LNCaP clone FGC (cell line): ENCODE measurements around the gene FZD2.
"Not testable (repeated sequence)": the region's sequence is repeated elsewhere in the genome, so short reads cannot be mapped to it uniquely, and the experiment has no call there.

Source experiments
- DNase-seq: peaks from one replicate; pipeline ENCODE4 v3.0.0-alpha.2; 2011; ENCODE audit warnings: low read depth
- H3K4me3 ChIP-seq: 2 replicates; pipeline ENCODE4 v1.5.1; 2011; ENCODE audit warnings: mild to moderate bottlenecking, low read depth, low read length, control low read depth
- TF ChIP-seq, protein P1 (sequence below): IDR thresholded peaks from 2 replicates; pipeline ENCODE4 v1.5.1; 2012; ENCODE audit warnings: mild to moderate bottlenecking; ENCODE audit not compliant: control insufficient read depth, insufficient read depth; ENCODE audit errors: extremely low read depth

Gene FZD2

DNA sequence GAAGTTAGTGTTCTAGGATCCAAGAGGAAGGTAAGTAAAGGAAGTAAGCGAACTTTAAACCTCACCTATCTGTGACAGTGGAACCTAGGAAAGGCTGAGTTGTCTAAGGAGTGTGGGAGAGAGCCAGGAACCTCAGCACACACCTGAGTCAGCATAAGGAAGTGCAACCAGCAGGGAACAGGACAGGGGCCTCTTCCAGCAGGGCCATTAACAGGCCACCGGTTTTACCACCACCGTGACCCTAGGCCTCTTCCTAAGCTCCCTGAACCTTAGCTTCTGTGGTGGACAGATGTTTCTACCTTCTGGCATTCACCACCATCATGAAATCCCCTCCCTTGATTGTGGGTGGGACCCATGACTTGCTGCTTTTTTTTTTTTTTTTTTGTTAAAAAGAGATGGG is 27.4 kb upstream of the FZD2 start:
- no peak for DNase-seq
- no peak overlapping the region for H3K4me3 ChIP-seq
- TF ChIP-seq, protein P1, sequence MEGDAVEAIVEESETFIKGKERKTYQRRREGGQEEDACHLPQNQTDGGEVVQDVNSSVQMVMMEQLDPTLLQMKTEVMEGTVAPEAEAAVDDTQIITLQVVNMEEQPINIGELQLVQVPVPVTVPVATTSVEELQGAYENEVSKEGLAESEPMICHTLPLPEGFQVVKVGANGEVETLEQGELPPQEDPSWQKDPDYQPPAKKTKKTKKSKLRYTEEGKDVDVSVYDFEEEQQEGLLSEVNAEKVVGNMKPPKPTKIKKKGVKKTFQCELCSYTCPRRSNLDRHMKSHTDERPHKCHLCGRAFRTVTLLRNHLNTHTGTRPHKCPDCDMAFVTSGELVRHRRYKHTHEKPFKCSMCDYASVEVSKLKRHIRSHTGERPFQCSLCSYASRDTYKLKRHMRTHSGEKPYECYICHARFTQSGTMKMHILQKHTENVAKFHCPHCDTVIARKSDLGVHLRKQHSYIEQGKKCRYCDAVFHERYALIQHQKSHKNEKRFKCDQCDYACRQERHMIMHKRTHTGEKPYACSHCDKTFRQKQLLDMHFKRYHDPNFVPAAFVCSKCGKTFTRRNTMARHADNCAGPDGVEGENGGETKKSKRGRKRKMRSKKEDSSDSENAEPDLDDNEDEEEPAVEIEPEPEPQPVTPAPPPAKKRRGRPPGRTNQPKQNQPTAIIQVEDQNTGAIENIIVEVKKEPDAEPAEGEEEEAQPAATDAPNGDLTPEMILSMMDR = no peak

DNA sequence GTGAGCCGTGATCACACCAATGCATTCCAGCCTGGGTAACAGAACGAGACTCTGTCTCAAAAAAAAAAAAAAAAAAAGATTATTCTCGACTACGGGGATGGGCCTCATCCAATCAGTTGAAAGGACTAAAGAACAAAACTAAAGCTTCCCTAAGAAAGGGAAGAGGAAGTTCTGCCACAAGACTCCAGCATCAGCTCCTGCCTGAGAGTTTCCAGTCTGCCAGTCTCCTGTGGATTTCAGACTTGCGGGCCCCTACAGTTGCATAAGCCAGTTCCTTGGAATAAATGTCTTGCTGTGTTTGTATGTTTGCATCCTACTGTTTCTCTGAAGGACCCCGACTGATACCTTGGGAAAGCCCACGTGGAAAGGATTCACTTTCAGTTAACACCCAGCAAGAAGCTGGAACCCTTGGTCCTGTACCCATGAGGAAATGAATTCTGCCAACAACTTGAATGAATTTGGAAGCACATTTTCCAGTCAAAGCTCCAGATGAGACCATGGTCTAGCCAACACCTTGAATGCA is 26.3 kb upstream of the FZD2 start:
- DNase-seq = no peak
- TF ChIP-seq, protein P1 = no peak
- H3K4me3 ChIP-seq = no peak overlapping the region

DNA sequence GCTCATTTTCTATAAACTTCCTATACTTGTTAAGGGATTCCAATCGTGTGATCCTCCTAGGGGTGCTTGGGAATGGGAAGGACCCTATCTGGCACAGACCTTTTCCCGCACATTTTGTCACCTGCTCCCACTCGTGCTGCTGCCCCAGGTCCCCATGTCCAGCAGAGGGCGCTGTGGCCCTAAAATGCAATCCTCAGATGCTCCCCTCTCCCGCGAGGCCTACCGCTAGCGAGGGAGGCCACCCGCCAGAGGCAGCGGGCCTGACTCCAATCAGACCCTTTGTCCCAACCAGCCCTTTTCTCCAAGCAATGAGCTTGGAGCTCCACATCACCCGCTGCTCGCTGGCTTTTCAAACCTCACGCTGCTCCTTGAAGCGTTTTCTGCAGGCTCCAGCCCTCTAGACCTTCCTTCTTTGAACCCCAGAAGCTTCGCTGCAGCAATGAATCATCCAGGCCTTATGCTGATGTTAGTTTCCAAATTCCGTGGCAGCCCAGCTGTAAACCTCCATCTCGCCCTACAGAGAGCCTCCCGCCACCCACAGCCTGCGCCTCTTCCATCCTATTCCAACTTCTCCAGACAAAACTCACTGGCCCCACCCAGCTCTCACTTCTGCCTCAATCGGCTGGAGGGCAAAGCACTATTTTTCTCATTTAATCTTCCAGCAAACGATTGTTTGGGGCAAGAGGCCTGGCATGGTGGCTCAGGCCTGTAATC is 23.6 kb upstream of the FZD2 start:
- TF ChIP-seq, protein P1 = peak; percentile 75
- DNase-seq = no peak
- no peak overlapping the region for H3K4me3 ChIP-seq

DNA sequence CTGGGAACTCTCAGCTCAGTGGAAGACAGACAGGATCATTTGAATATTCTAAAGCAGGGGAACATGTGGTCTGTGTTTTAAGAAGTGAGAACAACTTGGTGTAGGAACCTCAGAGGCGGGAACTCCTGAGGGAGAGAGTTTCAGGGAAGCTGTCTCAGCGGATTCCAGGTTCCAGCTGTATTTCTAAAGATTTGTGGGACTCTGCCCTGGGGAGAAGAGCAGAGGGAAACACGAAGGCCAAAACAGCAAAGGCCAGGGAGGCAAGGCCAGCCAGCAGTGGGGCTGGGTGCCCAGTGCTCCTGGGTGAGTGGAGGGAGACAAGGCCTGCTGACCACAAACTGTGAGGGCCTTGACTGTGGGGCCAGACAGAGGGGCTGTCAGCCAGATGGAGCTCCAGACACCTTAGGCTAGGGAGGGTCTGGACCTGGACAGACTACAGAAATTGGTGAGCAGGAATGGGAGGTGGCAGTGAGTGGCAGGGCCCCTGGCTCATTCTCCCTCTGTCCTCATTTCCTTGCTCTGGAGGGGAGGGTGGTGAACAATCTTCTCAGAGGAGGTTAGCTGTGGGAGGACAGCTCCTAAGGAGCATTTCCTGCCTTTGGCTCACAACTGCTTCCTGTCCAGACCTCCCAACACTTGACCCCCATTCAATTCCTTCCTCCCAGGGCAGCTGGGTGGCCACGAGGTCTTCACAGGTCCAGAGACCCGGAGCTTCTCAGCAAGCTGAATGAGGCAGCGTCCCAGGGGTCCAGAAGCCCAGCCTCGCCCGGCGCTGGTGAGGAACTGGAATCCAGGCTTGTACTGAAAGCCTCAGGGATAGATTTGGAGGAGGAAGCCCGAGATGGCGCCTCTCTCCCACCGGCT is 21.0 kb upstream of the FZD2 start:
- DNase-seq = no peak
- H3K4me3 ChIP-seq = no peak overlapping the region
- TF ChIP-seq, protein P1 = no peak

DNA sequence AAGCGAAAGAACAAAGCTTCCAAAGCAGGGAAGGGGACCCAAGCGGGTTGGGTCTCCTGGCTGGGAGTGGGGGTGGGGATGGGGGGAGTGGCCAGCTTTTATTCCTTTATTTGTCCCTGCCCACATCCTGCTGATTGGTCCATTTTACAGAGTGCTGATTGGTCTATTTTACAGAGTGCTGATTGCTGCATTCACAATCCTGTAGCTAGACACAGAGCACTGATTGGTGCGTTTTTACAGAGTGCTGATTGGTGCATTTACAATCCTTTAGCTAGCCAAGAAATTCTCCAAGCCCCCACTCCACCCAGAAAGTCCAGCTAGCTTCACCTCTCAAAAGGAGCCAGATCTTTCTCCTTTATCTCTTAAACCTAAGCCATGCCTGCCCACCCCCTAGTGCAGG is 19.4 kb upstream of the FZD2 start:
- H3K4me3 ChIP-seq, DNase-seq: not testable (repeated sequence)

DNA sequence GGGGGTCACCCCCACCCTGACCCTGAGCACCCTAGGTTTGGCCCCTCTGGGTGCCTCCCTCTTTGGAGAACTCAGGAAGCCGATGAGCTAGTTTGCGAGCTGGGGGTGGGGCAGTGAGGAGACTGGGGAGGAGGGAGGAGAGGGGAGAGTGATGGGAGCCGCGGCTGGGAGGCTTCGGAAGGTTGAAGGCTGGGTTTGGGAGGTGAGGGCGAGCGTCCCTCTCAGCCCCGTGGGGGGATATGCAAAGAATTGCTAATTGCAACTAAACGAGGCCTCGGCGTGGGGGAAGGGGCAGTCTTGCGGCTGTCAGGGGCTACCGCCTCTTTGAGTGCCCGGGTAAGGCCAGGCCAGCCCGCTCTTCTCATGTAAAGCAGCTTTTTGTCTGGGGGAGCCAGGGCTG is 17.6 kb upstream of the FZD2 start:
- DNase-seq = no peak
- no peak overlapping the region for H3K4me3 ChIP-seq
- TF ChIP-seq, protein P1 = no peak
